TTC549 (cell line): ENCODE measurements around the gene ASL.
"Not testable (repeated sequence)": the region's sequence is repeated elsewhere in the genome, so short reads cannot be mapped to it uniquely, and the experiment has no call there.

ENCODE experiments used
- FAIRE-seq: peaks from 2 replicates; lab custom pipeline; 2012; peaks lifted over from hg19 to GRCh38; lab: Jason Lieb, UNC

ASL gene

GRCh38 chr7:66075590-66076461 lies at the start of gene ASL:
Gene ASL, plus strand, starts transcription at chr7:66075819. Its CDS starts 263 bp downstream, at chr7:66076082.
- FAIRE-seq, result no peak

GRCh38 chr7:66028342-66028741 lies 47.3 kb upstream of the ASL start:
- FAIRE-seq, result not testable (repeated sequence)

GRCh38 chr7:66033471-66034385 lies 41.9 kb upstream of the ASL start:
- FAIRE-seq, result no peak

- not testable (repeated sequence) for FAIRE-seq
These were observed 41.1 kb upstream of the ASL start for GRCh38 chr7:66034436-66035010.

GRCh38 chr7:66036382-66036781 lies 39.2 kb upstream of the ASL start:
- no peak for FAIRE-seq

- FAIRE-seq, result no peak
These were observed 38.8 kb upstream of the ASL start for GRCh38 chr7:66036788-66037187.

GRCh38 chr7:66039094-66039670 lies 36.4 kb upstream of the ASL start:
- FAIRE-seq, result no peak

GRCh38 chr7:66043681-66044497 lies 31.7 kb upstream of the ASL start:
- no peak for FAIRE-seq

GRCh38 chr7:66044498-66044854 lies 31.1 kb upstream of the ASL start:
- FAIRE-seq, result not testable (repeated sequence)

- FAIRE-seq, result no peak
These were observed 28.2 kb upstream of the ASL start for GRCh38 chr7:66047426-66047825.

GRCh38 chr7:66049886-66050285 lies 25.7 kb upstream of the ASL start:
- FAIRE-seq, result not testable (repeated sequence)

- FAIRE-seq, result no peak
These were observed 25.2 kb upstream of the ASL start for GRCh38 chr7:66050337-66050957.

- no peak for FAIRE-seq
These were observed 24.6 kb upstream of the ASL start for GRCh38 chr7:66050990-66051448.

GRCh38 chr7:66052447-66052846 lies 23.2 kb upstream of the ASL start:
- FAIRE-seq, result no peak

GRCh38 chr7:66054063-66054462 lies 21.6 kb upstream of the ASL start:
- FAIRE-seq, result no peak

GRCh38 chr7:66055321-66055956 lies 20.2 kb upstream of the ASL start:
- no peak for FAIRE-seq

- FAIRE-seq, result no peak
These were observed 14.8 kb upstream of the ASL start for GRCh38 chr7:66060796-66061195.

- no peak for FAIRE-seq
These were observed 5.9 kb upstream of the ASL start for GRCh38 chr7:66069732-66070131.

GRCh38 chr7:66070222-66070621 lies 5.4 kb upstream of the ASL start:
- no peak for FAIRE-seq

- not testable (repeated sequence) for FAIRE-seq
These were observed 3.4 kb upstream of the ASL start for GRCh38 chr7:66072208-66072607.
